Body of pancreas (tissue), 4 donors: ENCODE measurements around the gene TMEM234. TPM values are rescaled to one million over a fixed set of nuclear protein-coding genes. Genes with fewer than 3 reads are reported as not detected.

Experiments
- ATAC-seq: fragments of 150-250 bp; one replicate; pipeline ENCODE4 v1.9.1; 2016
- DNase-seq, 4 donors: peaks; one replicate each; pipeline ENCODE4 v3.0.0-alpha.2; 2019
- H3K27ac ChIP-seq, 4 donors: fragments of 200-600 bp; sonication (generic); 1 replicate in 3 of 4; 2 replicates in 1 of 4; pipeline versions ENCODE4 v1.5.1 to v1.6.1; 2016 to 2019; ENCODE audit warnings: mild to moderate bottlenecking in 1 of 4, mixed read lengths in 1 of 4, moderate library complexity in 1 of 4
- H3K27me3 ChIP-seq, 2 donors: fragments of 200-600 bp; sonication (generic); one replicate each; pipeline ENCODE4 v1.6.0; 2016; ENCODE audit warnings: mild to moderate bottlenecking in 1 of 2
- H3K36me3 ChIP-seq, 2 donors: fragments of 200-600 bp; sonication (generic); replicated peaks in 1 of 2; 2 replicates each; pipeline ENCODE4 v1.5.1; 2016; ENCODE audit warnings: low read depth in 2 of 2; ENCODE audit not compliant: insufficient read depth in 1 of 2
- H3K4me1 ChIP-seq: fragments of 200-600 bp; sonication (generic); one replicate; pipeline ENCODE4 v1.6.0; 2016
- H3K4me3 ChIP-seq, 2 donors: fragments of 200-600 bp; sonication (generic); 1 replicate in 1 of 2; 2 replicates in 1 of 2; pipeline ENCODE4 v1.5.1; 2016 to 2019
- H3K9me3 ChIP-seq, 3 donors: fragments of 200-600 bp; sonication (generic); 1 replicate in 2 of 3; 2 replicates in 1 of 3; pipeline ENCODE4 v1.5.1; 2016
- CTCF ChIP-seq, 7 experiments: fragments of 450-650 bp in 4 of 7; fragments of 200-600 bp in 3 of 7; sonication (generic) in 3 of 7; IDR thresholded peaks; one replicate each; pipeline ENCODE4 v1.5.1; 2016 to 2019; ENCODE audit warnings: antibody characterized with exemption in 7 of 7
- POLR2A ChIP-seq, 3 donors: fragments of 450-650 bp; IDR thresholded peaks; one replicate each; pipeline ENCODE4 v1.6.1; 2016; ENCODE audit warnings: antibody characterized with exemption in 3 of 3, mild to moderate bottlenecking in 2 of 3
- WGBS, 2 donors: methylation state at CpG; one replicate each; pipeline ENCODE4 v1.1.5; 2017; 5-methylcytosine and 5-hydroxymethylcytosine counted together
- intact Hi-C: fragments of 100-400 bp; cut with DNase I; formaldehyde crosslinking; loops from one replicate; pipeline ENCODE4 v1.15.1; 2023
- total RNA-seq, 2 donors: library from RNA; depleted of rRNA; stranded (reverse); fragments of >200 nt; gene quantifications; one replicate each; pipeline ENCODE4 v1.1.0, GENCODE V29; 2016

The TMEM234 gene
- total RNA-seq, 2 donors from 2014 or later = 16.3 to 20.8 TPM

GRCh38 chr1:32186077-32186476 lies 36.1 kb downstream of the TMEM234 start:
- Histone ChIP-seq H3K4me3 (no peak overlapping the region), H3K36me3 (peaks cover 14 to 43% of the 10 kb centered on the region in 2 donors), H3K27me3 (no peaks in the 10 kb centered on the region), H3K4me1 (peaks cover 36% of the 10 kb centered on the region), H3K9me3 (no peaks in the 10 kb centered on the region), H3K27ac (no peak overlapping the region)
- WGBS, 2 donors = 89 to 95% methylated on average over 2 of the region's 2 CpGs
- DNase-seq = no peak
- TF ChIP-seq POLR2A (IDR thresholded peaks at IDR 0.05) = no peak
- no peak for TF ChIP-seq CTCF (IDR thresholded peaks at IDR 0.05)
- intact Hi-C loops = no loop called here
- no peak for ATAC-seq

GRCh38 chr1:32184650-32185049 lies 37.5 kb downstream of the TMEM234 start:
- no peaks in the 10 kb centered on the region for H3K27me3 ChIP-seq
- DNase-seq (no peak), ATAC-seq (no peak)
- no peak overlapping the region for H3K27ac ChIP-seq
- H3K4me1 ChIP-seq = peaks cover 45% of the 10 kb centered on the region
- TF ChIP-seq CTCF (IDR thresholded peaks at IDR 0.05) = no peak
- no peak for TF ChIP-seq POLR2A (IDR thresholded peaks at IDR 0.05)
- H3K36me3 ChIP-seq = peaks cover 3 to 31% of the 10 kb centered on the region in 2 donors
- no peak overlapping the region for H3K4me3 ChIP-seq
- intact Hi-C loops = no loop called here
- H3K9me3 ChIP-seq = no peaks in the 10 kb centered on the region

- no peak for TF ChIP-seq POLR2A (IDR thresholded peaks at IDR 0.05)
- TF ChIP-seq CTCF (IDR thresholded peaks at IDR 0.05) = no peak
- ATAC-seq (no peak), DNase-seq (no peak)
- peaks cover 53% of the 10 kb centered on the region for H3K4me1 ChIP-seq
- no peaks in the 10 kb centered on the region for H3K27me3 ChIP-seq
- WGBS, 2 donors = 85 to 92% methylated on average over 6 of the region's 6 CpGs
- intact Hi-C loops = no loop called here
- H3K36me3 ChIP-seq = peaks cover 3 to 9% of the 10 kb centered on the region in 2 donors
- H3K4me3 ChIP-seq = no peak overlapping the region
- H3K9me3 ChIP-seq = no peaks in the 10 kb centered on the region
- H3K27ac ChIP-seq = no peak overlapping the region
These were observed 40.1 kb downstream of the TMEM234 start for GRCh38 chr1:32182060-32182459.

GRCh38 chr1:32181563-32181962 lies 40.6 kb downstream of the TMEM234 start:
- ATAC-seq (no peak), DNase-seq (no peak)
- 51 to 66% methylated on average over 5 of the region's 5 CpGs for WGBS, 2 donors
- Histone ChIP-seq H3K9me3 (no peaks in the 10 kb centered on the region), H3K4me1 (peaks cover 53% of the 10 kb centered on the region), H3K4me3 (no peak overlapping the region), H3K36me3 (peaks cover 3 to 9% of the 10 kb centered on the region in 2 donors), H3K27me3 (no peaks in the 10 kb centered on the region), H3K27ac (no peak overlapping the region)
- TF ChIP-seq CTCF (IDR thresholded peaks at IDR 0.05) (no peak), POLR2A (IDR thresholded peaks at IDR 0.05) (no peak)
- intact Hi-C loops = no loop called here

- ATAC-seq (no peak), DNase-seq (no peak)
- peaks cover 3 to 9% of the 10 kb centered on the region in 2 donors for H3K36me3 ChIP-seq
- H3K27ac ChIP-seq = no peak overlapping the region
- intact Hi-C loops = no loop called here
- no peaks in the 10 kb centered on the region for H3K9me3 ChIP-seq
- no peaks in the 10 kb centered on the region for H3K27me3 ChIP-seq
- no peak for TF ChIP-seq POLR2A (IDR thresholded peaks at IDR 0.05)
- no peak for TF ChIP-seq CTCF (IDR thresholded peaks at IDR 0.05)
- H3K4me3 ChIP-seq = no peak overlapping the region
- H3K4me1 ChIP-seq = peaks cover 53% of the 10 kb centered on the region
- WGBS, 2 donors = 70% methylated on average over 9 of the region's 9 CpGs
These were observed 41.1 kb downstream of the TMEM234 start for GRCh38 chr1:32181065-32181464.
